ENCODE data around the gene FBXO10.
A peak's percentile ranks its signal among the peaks of the same experiment; 100 is the strongest.
"Not testable (repeated sequence)": the region's sequence is repeated elsewhere in the genome, so short reads cannot be mapped to it uniquely, and the experiment has no call there.

Gene FBXO10

GRCh38 chr9:37528652-37529471, 47.3 kb downstream of the FBXO10 start:
- Histone ChIP-seq H3K27ac (ENCODE audit: low read length) (peak overlapping the region; percentile 8), H3K27me3 (ENCODE audit: low read depth, low read length) (no peaks in the 10 kb centered on the region), H3K36me3 (ENCODE audit: control insufficient read depth in 1 of 2, insufficient read depth in 2 of 2, low read length in 2 of 2) (peaks cover 36 to 44% of the 10 kb centered on the region in 2 donors), H3K9me3 (ENCODE audit: control insufficient read depth in 1 of 2, low read length in 2 of 2) (no peaks in the 10 kb centered on the region), H3K4me1 (ENCODE audit: control insufficient read depth in 1 of 2, insufficient read depth in 2 of 2, low read length in 2 of 2) (no peaks in the 10 kb centered on the region), H3K4me3 (ENCODE audit: low read depth in 1 of 2, low read length in 2 of 2) (no peak overlapping the region)

DNA sequence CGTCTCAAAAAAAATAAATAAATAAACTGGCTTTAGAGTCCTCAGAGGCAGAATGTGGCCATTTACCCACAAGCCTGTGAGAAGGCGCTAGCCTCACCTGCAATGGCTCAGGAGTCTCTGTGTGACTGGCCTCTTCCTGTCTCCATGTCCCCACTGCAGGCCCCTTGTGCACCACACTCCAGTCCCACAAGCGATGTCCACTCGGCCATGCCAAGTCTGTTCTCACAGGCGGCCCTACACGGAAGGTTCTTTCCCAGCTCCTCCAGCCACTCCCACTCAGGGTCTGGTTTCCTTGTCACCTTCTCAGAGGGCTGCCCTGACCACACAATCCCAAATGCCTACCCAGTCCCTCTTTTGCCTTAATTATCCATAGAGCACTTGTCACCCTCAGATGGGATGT, 52.3 kb downstream of the FBXO10 start:
- Histone ChIP-seq H3K27me3 (ENCODE audit: low read depth, low read length) (no peaks in the 10 kb centered on the region), H3K4me3 (ENCODE audit: low read depth in 1 of 2, low read length in 2 of 2) (no peak overlapping the region), H3K27ac (ENCODE audit: low read length) (no peak overlapping the region), H3K9me3 (ENCODE audit: control insufficient read depth in 1 of 2, low read length in 2 of 2) (no peaks in the 10 kb centered on the region), H3K36me3 (ENCODE audit: control insufficient read depth in 1 of 2, insufficient read depth in 2 of 2, low read length in 2 of 2) (peaks cover 34 to 60% of the 10 kb centered on the region in 2 donors), H3K4me1 (ENCODE audit: control insufficient read depth in 1 of 2, insufficient read depth in 2 of 2, low read length in 2 of 2) (no peaks in the 10 kb centered on the region)

DNA sequence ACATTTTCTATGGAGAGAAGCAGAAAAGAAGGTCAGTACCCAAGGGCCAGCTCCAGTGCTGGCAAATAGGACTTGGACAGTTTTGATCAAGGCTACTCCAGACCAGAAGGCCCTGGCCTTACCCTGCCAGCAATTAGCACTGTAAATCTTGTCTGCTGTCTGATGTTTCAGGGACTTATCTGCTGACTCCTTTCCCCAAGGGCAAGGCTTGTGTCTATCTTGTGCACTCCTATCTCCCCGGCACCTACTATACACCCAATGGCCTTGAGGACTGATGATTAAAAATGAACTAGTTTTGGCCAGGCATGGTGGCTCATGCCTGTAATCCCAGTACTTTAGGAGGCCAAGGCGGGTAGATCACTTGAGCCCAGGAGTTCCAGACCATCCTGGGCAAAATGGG, 53.2 kb downstream of the FBXO10 start:
- Histone ChIP-seq H3K9me3 (ENCODE audit: control insufficient read depth in 1 of 2, low read length in 2 of 2) (no peaks in the 10 kb centered on the region), H3K27ac (ENCODE audit: low read length) (no peak overlapping the region), H3K36me3 (ENCODE audit: control insufficient read depth in 1 of 2, insufficient read depth in 2 of 2, low read length in 2 of 2) (peaks cover 26 to 61% of the 10 kb centered on the region in 2 donors), H3K4me1 (ENCODE audit: control insufficient read depth in 1 of 2, insufficient read depth in 2 of 2, low read length in 2 of 2) (no peaks in the 10 kb centered on the region), H3K27me3 (ENCODE audit: low read depth, low read length) (no peaks in the 10 kb centered on the region), H3K4me3 (ENCODE audit: low read depth in 1 of 2, low read length in 2 of 2) (no peak overlapping the region)

DNA sequence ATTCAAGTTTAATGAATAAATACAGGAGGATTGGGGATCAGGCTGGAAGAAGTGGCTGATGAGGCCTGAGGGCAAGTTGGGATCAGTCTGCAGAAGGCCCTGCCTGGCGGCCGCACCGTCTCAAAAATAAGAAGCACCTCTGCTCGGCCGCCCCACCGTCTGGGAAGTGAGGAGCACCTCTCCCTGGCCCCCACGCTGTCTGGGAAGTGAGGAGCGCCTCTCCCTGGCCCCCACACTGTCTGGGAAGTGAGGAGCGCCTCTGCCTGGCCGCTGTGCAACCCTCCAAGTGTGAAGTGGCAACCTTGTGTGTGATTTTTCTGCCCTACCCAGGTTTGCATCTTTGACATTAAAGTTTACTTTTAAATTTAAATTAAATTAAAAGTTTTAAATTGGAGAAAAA, 55.1 kb downstream of the FBXO10 start:
- Histone ChIP-seq H3K9me3 (ENCODE audit: control insufficient read depth in 1 of 2, low read length in 2 of 2) (no peaks in the 10 kb centered on the region), H3K27me3 (ENCODE audit: low read depth, low read length) (no peaks in the 10 kb centered on the region), H3K36me3 (ENCODE audit: control insufficient read depth in 1 of 2, insufficient read depth in 2 of 2, low read length in 2 of 2) (peaks cover 17 to 63% of the 10 kb centered on the region in 2 donors), H3K4me3 (ENCODE audit: low read depth in 1 of 2, low read length in 2 of 2) (no peak overlapping the region), H3K4me1 (ENCODE audit: control insufficient read depth in 1 of 2, insufficient read depth in 2 of 2, low read length in 2 of 2) (no peaks in the 10 kb centered on the region), H3K27ac (ENCODE audit: low read length) (no peak overlapping the region)

DNA sequence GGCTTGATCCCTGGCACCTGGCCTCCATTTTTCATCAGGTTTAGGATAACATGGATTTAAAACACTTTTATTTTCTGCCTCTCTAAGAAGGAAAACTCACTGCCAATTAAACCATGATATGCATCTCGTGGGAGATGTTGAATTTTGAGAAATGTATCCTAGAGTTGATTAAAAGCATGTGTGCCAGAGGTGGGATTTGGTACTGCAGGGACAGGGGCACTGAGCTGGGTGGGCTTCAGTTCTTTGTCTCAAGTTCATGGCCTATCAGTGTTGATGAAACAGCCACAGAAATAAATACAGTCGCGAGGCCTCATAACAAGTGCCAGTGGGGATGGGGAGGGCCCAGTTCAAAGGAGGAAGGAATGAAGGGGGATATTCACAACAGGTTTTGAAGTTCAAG, 55.5 kb downstream of the FBXO10 start:
- peaks cover 17 to 67% of the 10 kb centered on the region in 2 donors for H3K36me3 ChIP-seq (ENCODE audit: control insufficient read depth in 1 of 2, insufficient read depth in 2 of 2, low read length in 2 of 2)

DNA sequence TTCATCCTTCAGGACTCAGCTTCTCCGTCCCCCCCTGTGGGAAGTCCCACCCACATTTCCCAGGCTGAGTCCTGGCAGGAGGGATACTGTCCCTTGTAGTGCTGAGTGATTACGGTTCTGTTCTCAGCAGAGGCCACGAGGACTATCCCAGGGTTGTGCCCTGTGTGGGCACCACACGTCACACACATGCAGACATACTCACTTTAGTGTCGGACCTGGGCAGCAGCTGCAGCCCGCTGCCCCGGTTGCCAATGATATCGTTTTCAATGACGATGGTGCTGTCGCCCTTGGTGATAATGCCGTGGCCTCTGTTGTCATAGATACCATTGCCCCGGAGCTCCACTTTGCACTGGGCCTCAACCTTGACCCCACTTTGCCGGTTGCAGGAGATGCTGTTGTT, 58.3 kb downstream of the FBXO10 start:
- H3K4me1 ChIP-seq (ENCODE audit: control insufficient read depth in 1 of 2, insufficient read depth in 2 of 2, low read length in 2 of 2): no peaks in the 10 kb centered on the region
- H3K4me3 ChIP-seq (ENCODE audit: low read depth in 1 of 2, low read length in 2 of 2): no peak overlapping the region
- H3K9me3 ChIP-seq (ENCODE audit: control insufficient read depth in 1 of 2, low read length in 2 of 2): no peaks in the 10 kb centered on the region
- H3K27me3 ChIP-seq (ENCODE audit: low read depth, low read length): no peaks in the 10 kb centered on the region
- no peak overlapping the region for H3K27ac ChIP-seq (ENCODE audit: low read length)
- peaks cover 7 to 60% of the 10 kb centered on the region in 2 donors for H3K36me3 ChIP-seq (ENCODE audit: control insufficient read depth in 1 of 2, insufficient read depth in 2 of 2, low read length in 2 of 2)

More for the DNA sequence above, 55.5 kb downstream of the FBXO10 start:
- no peaks in the 10 kb centered on the region for H3K4me1 ChIP-seq (ENCODE audit: control insufficient read depth in 1 of 2, insufficient read depth in 2 of 2, low read length in 2 of 2)
- no peaks in the 10 kb centered on the region for H3K9me3 ChIP-seq (ENCODE audit: control insufficient read depth in 1 of 2, low read length in 2 of 2)
- H3K27ac ChIP-seq (ENCODE audit: low read length): no peak overlapping the region
- H3K27me3 ChIP-seq (ENCODE audit: low read depth, low read length): no peaks in the 10 kb centered on the region
- H3K4me3 ChIP-seq (ENCODE audit: low read depth in 1 of 2, low read length in 2 of 2): no peak overlapping the region

DNA sequence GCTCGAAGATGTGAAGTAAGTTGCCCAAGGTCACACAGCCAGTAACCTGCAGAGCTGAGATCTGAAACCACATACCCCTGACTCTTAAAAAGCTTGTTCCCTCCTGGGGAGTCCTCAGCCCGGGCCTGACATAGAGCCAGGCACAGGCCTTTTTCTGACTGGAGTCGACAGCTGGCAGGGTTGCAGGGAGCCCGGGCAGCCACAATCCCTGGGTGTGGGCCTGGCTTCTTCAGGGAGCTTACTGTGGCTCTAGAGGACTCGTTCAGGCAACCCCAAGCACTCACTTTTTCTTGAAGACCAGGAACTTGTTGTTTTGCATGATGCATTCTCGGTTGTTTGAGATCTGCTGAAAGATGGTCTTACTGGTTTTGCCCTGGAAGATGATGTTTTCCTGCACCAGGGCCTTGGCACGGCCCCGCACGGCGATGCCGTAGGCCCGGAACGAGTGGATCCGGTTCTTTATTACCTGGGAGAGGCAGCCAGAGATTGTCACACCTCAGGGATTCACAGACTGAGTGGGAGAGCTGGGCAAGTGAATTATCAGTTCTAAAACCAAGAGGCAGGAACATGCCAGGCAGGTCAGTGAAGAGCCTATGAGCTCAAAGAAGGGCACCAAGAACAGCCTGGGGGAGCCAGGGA, 60.4 kb downstream of the FBXO10 start:
- Histone ChIP-seq H3K27me3 (ENCODE audit: low read depth, low read length) (no peaks in the 10 kb centered on the region), H3K9me3 (ENCODE audit: control insufficient read depth in 1 of 2, low read length in 2 of 2) (no peaks in the 10 kb centered on the region), H3K4me1 (ENCODE audit: control insufficient read depth in 1 of 2, insufficient read depth in 2 of 2, low read length in 2 of 2) (no peaks in the 10 kb centered on the region), H3K36me3 (ENCODE audit: control insufficient read depth in 1 of 2, insufficient read depth in 2 of 2, low read length in 2 of 2) (peaks cover 0 to 47% of the 10 kb centered on the region in 2 donors), H3K4me3 (ENCODE audit: low read depth in 1 of 2, low read length in 2 of 2) (no peak overlapping the region), H3K27ac (ENCODE audit: low read length) (no peak overlapping the region)

DNA sequence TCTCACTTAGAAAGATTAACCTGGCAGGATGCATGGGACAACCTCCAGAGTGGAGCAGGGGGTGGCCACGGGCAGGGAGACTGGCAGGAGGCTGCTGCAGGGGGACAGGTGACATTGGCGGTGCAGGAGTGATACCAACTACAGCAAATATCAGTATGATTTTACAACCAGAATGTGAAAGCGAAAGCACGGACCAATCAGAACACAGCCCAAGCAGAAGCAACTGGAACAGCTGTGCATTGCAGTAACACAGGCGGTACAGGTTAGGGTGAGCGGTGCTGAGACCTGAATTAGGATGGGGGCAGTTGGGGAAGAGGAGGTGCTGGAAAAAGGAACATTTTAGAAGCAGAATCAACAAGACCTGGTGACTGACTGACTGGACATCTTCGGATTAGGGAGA, 61.2 kb downstream of the FBXO10 start:
- no peak overlapping the region for H3K4me3 ChIP-seq (ENCODE audit: low read depth in 1 of 2, low read length in 2 of 2)
- H3K36me3 ChIP-seq (ENCODE audit: control insufficient read depth in 1 of 2, insufficient read depth in 2 of 2, low read length in 2 of 2): peaks cover 0 to 42% of the 10 kb centered on the region in 2 donors

DNA sequence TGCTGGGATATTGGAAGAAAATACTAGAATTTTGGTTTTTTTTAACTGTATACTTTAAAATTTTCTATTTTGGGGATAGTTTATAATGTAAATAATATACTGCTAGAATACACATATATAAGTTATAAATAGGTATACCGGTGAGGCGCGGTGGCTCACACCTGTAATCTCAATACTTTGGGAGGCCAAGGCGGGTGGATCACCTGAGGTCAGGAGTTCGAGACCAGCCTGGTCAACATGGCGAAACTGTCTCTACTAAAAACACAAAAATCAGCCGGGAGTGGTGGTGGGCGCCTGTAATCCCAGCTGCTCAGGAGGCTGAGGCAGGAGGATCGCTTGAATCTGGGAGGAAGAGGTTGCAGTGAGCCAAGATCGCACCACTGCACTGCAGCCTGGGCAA, 61.8 kb downstream of the FBXO10 start:
- H3K27me3 ChIP-seq (ENCODE audit: low read depth, low read length); H3K4me3 ChIP-seq (ENCODE audit: low read depth in 1 of 2, low read length in 2 of 2); H3K4me1 ChIP-seq (ENCODE audit: control insufficient read depth in 1 of 2, insufficient read depth in 2 of 2, low read length in 2 of 2); H3K27ac ChIP-seq (ENCODE audit: low read length); H3K9me3 ChIP-seq (ENCODE audit: control insufficient read depth in 1 of 2, low read length in 2 of 2): not testable (repeated sequence)
- peaks cover 0 to 37% of the 10 kb centered on the region in 2 donors for H3K36me3 ChIP-seq (ENCODE audit: control insufficient read depth in 1 of 2, insufficient read depth in 2 of 2, low read length in 2 of 2)

More for the DNA sequence above, 61.2 kb downstream of the FBXO10 start:
- Histone ChIP-seq H3K9me3 (ENCODE audit: control insufficient read depth in 1 of 2, low read length in 2 of 2) (no peaks in the 10 kb centered on the region), H3K27me3 (ENCODE audit: low read depth, low read length) (no peaks in the 10 kb centered on the region), H3K27ac (ENCODE audit: low read length) (no peak overlapping the region), H3K4me1 (ENCODE audit: control insufficient read depth in 1 of 2, insufficient read depth in 2 of 2, low read length in 2 of 2) (no peaks in the 10 kb centered on the region)

DNA sequence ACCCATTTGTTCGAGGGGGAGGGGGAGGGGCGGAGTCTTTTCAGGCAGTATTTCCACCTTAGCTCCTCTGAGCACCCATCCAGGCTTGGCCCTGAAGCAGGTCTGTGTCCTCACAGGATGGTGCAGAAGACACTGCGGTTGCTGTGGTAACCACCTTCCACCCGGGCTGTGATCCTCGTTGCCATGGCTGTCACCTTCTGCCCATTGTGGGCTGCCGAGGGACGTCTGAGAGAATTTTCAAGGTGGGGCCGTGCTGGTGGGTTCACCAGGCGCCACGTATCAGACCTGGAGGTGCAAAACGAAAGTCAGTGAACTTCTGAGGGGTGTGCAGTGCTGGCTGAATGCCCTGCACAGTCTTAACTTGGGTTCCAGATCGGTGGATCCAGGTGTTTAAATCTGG, 63.7 kb downstream of the FBXO10 start:
- no peaks in the 10 kb centered on the region for H3K9me3 ChIP-seq (ENCODE audit: control insufficient read depth in 1 of 2, low read length in 2 of 2)
- peaks cover 0 to 30% of the 10 kb centered on the region in 2 donors for H3K36me3 ChIP-seq (ENCODE audit: control insufficient read depth in 1 of 2, insufficient read depth in 2 of 2, low read length in 2 of 2)
- no peaks in the 10 kb centered on the region for H3K4me1 ChIP-seq (ENCODE audit: control insufficient read depth in 1 of 2, insufficient read depth in 2 of 2, low read length in 2 of 2)
- no peak overlapping the region for H3K27ac ChIP-seq (ENCODE audit: low read length)
- H3K4me3 ChIP-seq (ENCODE audit: low read depth in 1 of 2, low read length in 2 of 2): no peak overlapping the region
- H3K27me3 ChIP-seq (ENCODE audit: low read depth, low read length): no peaks in the 10 kb centered on the region

DNA sequence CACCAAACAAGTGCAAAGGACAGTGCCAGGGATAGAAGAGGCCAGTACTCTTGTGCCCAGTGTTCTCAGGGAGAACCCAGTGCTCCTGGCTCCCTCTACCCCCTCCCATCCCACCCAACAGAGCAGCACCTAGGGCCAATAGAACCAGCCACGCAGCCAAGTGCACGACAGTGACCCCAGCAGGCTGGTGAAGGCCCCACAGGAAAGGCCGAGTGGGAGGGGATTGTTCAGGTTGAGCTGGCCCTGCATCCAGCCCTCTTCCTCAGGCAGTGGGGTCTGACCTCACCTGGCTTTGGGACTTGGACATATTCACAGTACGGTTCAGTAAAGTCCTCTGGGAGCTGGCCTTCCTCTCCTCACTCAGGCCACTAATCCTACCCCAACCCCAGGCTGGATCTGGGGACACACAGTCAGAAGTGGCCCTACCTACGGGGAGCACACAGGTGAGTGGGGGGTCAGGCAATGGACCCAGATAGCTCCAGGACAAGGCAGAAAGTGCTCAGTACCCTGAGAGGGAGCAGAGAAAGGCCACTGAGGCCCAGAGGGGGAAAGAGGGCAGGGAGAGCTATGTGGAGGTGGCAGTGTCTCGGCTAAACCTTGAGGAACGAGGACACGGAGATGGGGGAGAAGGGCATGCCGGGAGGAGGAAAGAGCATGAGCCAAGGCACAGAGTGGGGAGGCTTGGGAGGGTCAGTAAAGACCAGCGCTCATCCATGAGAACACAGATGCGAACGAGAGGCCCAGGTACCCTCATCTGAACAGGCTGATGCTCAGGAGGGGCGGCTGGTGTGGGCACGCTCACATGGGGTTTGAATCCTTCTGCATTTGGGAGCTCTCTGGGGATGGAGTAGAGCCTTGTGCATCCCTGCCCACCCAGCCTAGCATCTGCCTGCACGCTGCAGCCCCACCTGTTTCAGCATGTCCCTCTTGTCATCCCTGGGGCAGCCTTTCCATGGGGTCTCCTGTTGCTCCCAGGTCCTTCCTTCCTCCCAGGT, 64.9 kb downstream of the FBXO10 start:
- Histone ChIP-seq H3K27ac (ENCODE audit: low read length) (no peak overlapping the region), H3K27me3 (ENCODE audit: low read depth, low read length) (no peaks in the 10 kb centered on the region), H3K9me3 (ENCODE audit: control insufficient read depth in 1 of 2, low read length in 2 of 2) (no peaks in the 10 kb centered on the region), H3K36me3 (ENCODE audit: control insufficient read depth in 1 of 2, insufficient read depth in 2 of 2, low read length in 2 of 2) (peaks cover 0 to 29% of the 10 kb centered on the region in 2 donors), H3K4me3 (ENCODE audit: low read depth in 1 of 2, low read length in 2 of 2) (no peak overlapping the region), H3K4me1 (ENCODE audit: control insufficient read depth in 1 of 2, insufficient read depth in 2 of 2, low read length in 2 of 2) (no peaks in the 10 kb centered on the region)

Measured in muscle layer of duodenum (tissue), 2 donors.